Measurements from ENCODE around the gene TENM3. TPM values are rescaled to one million over a fixed set of nuclear protein-coding genes. Genes with fewer than 3 reads are reported as not detected.

Gene TENM3
- polyA plus RNA-seq, 6 donors from 2014 or later: not detected

- H3K4me1 Mint-ChIP-seq: no peaks in the 10 kb centered on the region
- H3K36me3 Mint-ChIP-seq: no peaks in the 10 kb centered on the region
- ATAC-seq (ENCODE audit: low read depth in 2 of 2): no peak
- H3K27ac Mint-ChIP-seq: no peak overlapping the region
- H3K4me3 Mint-ChIP-seq: no peak overlapping the region
- peaks cover 0 to 7% (median 2%) of the 10 kb centered on the region in 7 donors for H3K9me3 Mint-ChIP-seq
- no peak for DNase-seq
- H3K27me3 Mint-ChIP-seq: peaks cover 0 to 12% (median 9%) of the 10 kb centered on the region in 3 donors
These were observed 151.0 kb downstream of the TENM3 start for GRCh38 chr4:182394181-182394580.

- DNase-seq: no peak
- H3K4me3 Mint-ChIP-seq: no peak overlapping the region
- no peaks in the 10 kb centered on the region for H3K36me3 Mint-ChIP-seq
- peaks cover 0 to 4% (median 0%) of the 10 kb centered on the region in 3 donors for H3K27me3 Mint-ChIP-seq
- H3K27ac Mint-ChIP-seq: no peak overlapping the region
- no peak for ATAC-seq (ENCODE audit: low read depth in 2 of 2)
- peaks cover 0 to 3% (median 0%) of the 10 kb centered on the region in 7 donors for H3K9me3 Mint-ChIP-seq
- H3K4me1 Mint-ChIP-seq: no peaks in the 10 kb centered on the region
These were observed 156.9 kb downstream of the TENM3 start for GRCh38 chr4:182400081-182400480.

GRCh38 chr4:182400790-182401189 lies 157.6 kb downstream of the TENM3 start:
- no peaks in the 10 kb centered on the region for H3K4me1 Mint-ChIP-seq
- no peak overlapping the region for H3K4me3 Mint-ChIP-seq
- DNase-seq: no peak
- no peak for ATAC-seq (ENCODE audit: low read depth in 2 of 2)
- no peak overlapping the region for H3K27ac Mint-ChIP-seq
- peaks cover 5 to 8% (median 6%) of the 10 kb centered on the region in 3 donors for H3K27me3 Mint-ChIP-seq
- peaks cover 0 to 7% (median 2%) of the 10 kb centered on the region in 7 donors for H3K9me3 Mint-ChIP-seq
- no peaks in the 10 kb centered on the region for H3K36me3 Mint-ChIP-seq

- Mint-ChIP-seq H3K36me3 (no peaks in the 10 kb centered on the region), H3K4me3 (no peak overlapping the region), H3K27me3 (peaks cover 6 to 8% (median 7%) of the 10 kb centered on the region in 3 donors), H3K9me3 (peaks cover 0 to 4% (median 2%) of the 10 kb centered on the region in 7 donors), H3K4me1 (no peaks in the 10 kb centered on the region), H3K27ac (no peak overlapping the region)
- ATAC-seq (ENCODE audit: low read depth in 2 of 2): no peak
- no peak for DNase-seq
These were observed 161.2 kb downstream of the TENM3 start for GRCh38 chr4:182404376-182404775.

GRCh38 chr4:182405087-182405486 lies 161.9 kb downstream of the TENM3 start:
- H3K4me1 Mint-ChIP-seq: no peaks in the 10 kb centered on the region
- ATAC-seq (ENCODE audit: low read depth in 2 of 2): no peak
- no peak for DNase-seq
- H3K9me3 Mint-ChIP-seq: peaks cover 0 to 7% (median 2%) of the 10 kb centered on the region in 7 donors
- H3K4me3 Mint-ChIP-seq: no peak overlapping the region
- H3K36me3 Mint-ChIP-seq: no peaks in the 10 kb centered on the region
- H3K27ac Mint-ChIP-seq: no peak overlapping the region
- H3K27me3 Mint-ChIP-seq: peaks cover 6 to 8% (median 7%) of the 10 kb centered on the region in 3 donors

- ATAC-seq (ENCODE audit: low read depth in 2 of 2): no peak
- Mint-ChIP-seq H3K4me1 (no peaks in the 10 kb centered on the region), H3K36me3 (no peaks in the 10 kb centered on the region), H3K9me3 (peaks cover 6 to 30% (median 19%) of the 10 kb centered on the region in 7 donors), H3K27me3 (peaks cover 4 to 7% (median 6%) of the 10 kb centered on the region in 3 donors), H3K4me3 (no peak overlapping the region), H3K27ac (no peak overlapping the region)
- no peak for DNase-seq
These were observed 166.1 kb downstream of the TENM3 start for GRCh38 chr4:182409271-182409670.

GRCh38 chr4:182411391-182411790 lies 168.2 kb downstream of the TENM3 start:
- H3K36me3 Mint-ChIP-seq: no peaks in the 10 kb centered on the region
- H3K27me3 Mint-ChIP-seq: no peaks in the 10 kb centered on the region
- no peak for DNase-seq
- H3K4me1 Mint-ChIP-seq: no peaks in the 10 kb centered on the region
- H3K4me3 Mint-ChIP-seq: no peak overlapping the region
- ATAC-seq (ENCODE audit: low read depth in 2 of 2): no peak
- H3K27ac Mint-ChIP-seq: no peak overlapping the region
- H3K9me3 Mint-ChIP-seq: peaks cover 4 to 36% (median 19%) of the 10 kb centered on the region in 7 donors

- H3K27ac Mint-ChIP-seq: no peak overlapping the region
- no peak for DNase-seq
- no peak overlapping the region for H3K4me3 Mint-ChIP-seq
- no peaks in the 10 kb centered on the region for H3K27me3 Mint-ChIP-seq
- no peaks in the 10 kb centered on the region for H3K36me3 Mint-ChIP-seq
- peaks cover 7 to 37% (median 19%) of the 10 kb centered on the region in 7 donors for H3K9me3 Mint-ChIP-seq
- H3K4me1 Mint-ChIP-seq: no peaks in the 10 kb centered on the region
- no peak for ATAC-seq (ENCODE audit: low read depth in 2 of 2)
These were observed 170.3 kb downstream of the TENM3 start for GRCh38 chr4:182413550-182413949.

GRCh38 chr4:182415116-182415515 lies 171.9 kb downstream of the TENM3 start:
- Mint-ChIP-seq H3K4me3 (no peak overlapping the region), H3K9me3 (peaks cover 7 to 40% (median 19%) of the 10 kb centered on the region in 7 donors), H3K36me3 (no peaks in the 10 kb centered on the region)

GRCh38 chr4:182416067-182416466 lies 172.9 kb downstream of the TENM3 start:
- DNase-seq (no peak), ATAC-seq (ENCODE audit: low read depth in 2 of 2) (no peak)
- Mint-ChIP-seq H3K9me3 (peaks cover 7 to 40% (median 16%) of the 10 kb centered on the region in 7 donors), H3K27ac (no peak overlapping the region), H3K4me1 (no peaks in the 10 kb centered on the region), H3K27me3 (no peaks in the 10 kb centered on the region), H3K36me3 (no peaks in the 10 kb centered on the region), H3K4me3 (no peak overlapping the region)

More at GRCh38 chr4:182415116-182415515, 171.9 kb downstream of the TENM3 start:
- Mint-ChIP-seq H3K27ac (no peak overlapping the region), H3K27me3 (no peaks in the 10 kb centered on the region), H3K4me1 (no peaks in the 10 kb centered on the region)
- ATAC-seq (ENCODE audit: low read depth in 2 of 2): no peak
- DNase-seq: no peak

- Mint-ChIP-seq H3K27me3 (no peaks in the 10 kb centered on the region), H3K4me3 (no peak overlapping the region), H3K27ac (no peak overlapping the region), H3K9me3 (peaks cover 0 to 23% (median 10%) of the 10 kb centered on the region in 7 donors), H3K4me1 (no peaks in the 10 kb centered on the region), H3K36me3 (no peaks in the 10 kb centered on the region)
- DNase-seq: no peak
- ATAC-seq (ENCODE audit: low read depth in 2 of 2): no peak
These were observed 175.0 kb downstream of the TENM3 start for GRCh38 chr4:182418054-182418734.

GRCh38 chr4:182420189-182420588 lies 177.0 kb downstream of the TENM3 start:
- ATAC-seq (ENCODE audit: low read depth in 2 of 2) (no peak), DNase-seq (no peak)
- Mint-ChIP-seq H3K9me3 (peaks cover 0 to 11% (median 2%) of the 10 kb centered on the region in 7 donors), H3K4me3 (no peak overlapping the region), H3K4me1 (no peaks in the 10 kb centered on the region), H3K27ac (no peak overlapping the region), H3K27me3 (no peaks in the 10 kb centered on the region), H3K36me3 (no peaks in the 10 kb centered on the region)

- no peaks in the 10 kb centered on the region for H3K27me3 Mint-ChIP-seq
- H3K4me3 Mint-ChIP-seq: no peak overlapping the region
- DNase-seq (no peak), ATAC-seq (ENCODE audit: low read depth in 2 of 2) (no peak)
- H3K27ac Mint-ChIP-seq: no peak overlapping the region
- no peaks in the 10 kb centered on the region for H3K36me3 Mint-ChIP-seq
- H3K4me1 Mint-ChIP-seq: no peaks in the 10 kb centered on the region
- H3K9me3 Mint-ChIP-seq: peaks cover 0 to 11% (median 2%) of the 10 kb centered on the region in 7 donors
These were observed 178.6 kb downstream of the TENM3 start for GRCh38 chr4:182421753-182422152.

- ATAC-seq (ENCODE audit: low read depth in 2 of 2): no peak
- Mint-ChIP-seq H3K4me1 (no peaks in the 10 kb centered on the region), H3K36me3 (no peaks in the 10 kb centered on the region), H3K27ac (no peak overlapping the region), H3K9me3 (peaks cover 0 to 2% (median 0%) of the 10 kb centered on the region in 7 donors), H3K4me3 (no peak overlapping the region), H3K27me3 (no peaks in the 10 kb centered on the region)
- no peak for DNase-seq
These were observed 182.1 kb downstream of the TENM3 start for GRCh38 chr4:182425302-182425701.
